ENCODE measurements around the gene TCTN2.

TCTN2 gene

GRCh38 chr12:123690191-123690840 is 19.4 kb downstream of the TCTN2 start:
- no peak for DNase-seq

GRCh38 chr12:123696207-123696606 is 25.3 kb downstream of the TCTN2 start:
- DNase-seq, result no peak

- DNase-seq, result no peak
Measured at GRCh38 chr12:123696646-123697045, 25.7 kb downstream of the TCTN2 start.

- DNase-seq, result no peak
Measured at GRCh38 chr12:123705935-123706334, 35.0 kb downstream of the TCTN2 start.

GRCh38 chr12:123707466-123707865 is 36.6 kb downstream of the TCTN2 start:
- no peak for DNase-seq

GRCh38 chr12:123712780-123713319 is 41.9 kb downstream of the TCTN2 start:
- no peak for DNase-seq

GRCh38 chr12:123713398-123713797 is 42.5 kb downstream of the TCTN2 start:
- DNase-seq, result no peak

GRCh38 chr12:123713823-123714585 is 43.1 kb downstream of the TCTN2 start:
- DNase-seq, result no peak

- DNase-seq, result no peak
Measured at GRCh38 chr12:123715195-123715594, 44.3 kb downstream of the TCTN2 start.

GRCh38 chr12:123717350-123717749 is 46.4 kb downstream of the TCTN2 start:
- no peak for DNase-seq

- DNase-seq, result no peak
Measured at GRCh38 chr12:123720141-123720814, 49.4 kb downstream of the TCTN2 start.

GRCh38 chr12:123721245-123721644 is 50.3 kb downstream of the TCTN2 start:
- no peak for DNase-seq

GRCh38 chr12:123723011-123723410 is 52.1 kb downstream of the TCTN2 start:
- no peak for DNase-seq

GRCh38 chr12:123723765-123724164 is 52.9 kb downstream of the TCTN2 start:
- DNase-seq, result no peak

GRCh38 chr12:123726244-123726643 is 55.3 kb downstream of the TCTN2 start:
- no peak for DNase-seq

GRCh38 chr12:123726962-123727361 is 56.0 kb downstream of the TCTN2 start:
- DNase-seq, result no peak

GRCh38 chr12:123727878-123728277 is 57.0 kb downstream of the TCTN2 start:
- DNase-seq, result no peak

GRCh38 chr12:123731596-123731995 is 60.7 kb downstream of the TCTN2 start:
- no peak for DNase-seq

- no peak for DNase-seq
Measured at GRCh38 chr12:123732251-123732650, 61.3 kb downstream of the TCTN2 start.

GRCh38 chr12:123733229-123733628 is 62.3 kb downstream of the TCTN2 start:
- DNase-seq, result no peak

- DNase-seq, result no peak
Measured at GRCh38 chr12:123734268-123734667, 63.4 kb downstream of the TCTN2 start.

- DNase-seq, result no peak
Measured at GRCh38 chr12:123741937-123742572, 71.1 kb downstream of the TCTN2 start.

GRCh38 chr12:123743002-123743401 is 72.1 kb downstream of the TCTN2 start:
- DNase-seq, result peak; percentile 95

Measured in GF-D8 (cell line).